ENCODE measurements around the gene ERV3-1. TPM values are rescaled to one million over a fixed set of nuclear protein-coding genes. Genes with fewer than 3 reads are reported as not detected.
"Not testable (repeated sequence)": the region's sequence is repeated elsewhere in the genome, so short reads cannot be mapped to it uniquely, and the experiment has no call there.

Gene ERV3-1
- total RNA-seq, 1 donor from 2014 or later = 6.3 TPM

GRCh38 chr7:64950673-64951072, 55.8 kb downstream of the ERV3-1 start:
- not testable (repeated sequence) for DNase-seq; ATAC-seq (ENCODE audit: poor library complexity)
- intact Hi-C loops (cut with DNase I) = loop anchor here (5.0 kb wide), 1 partner anchor 357 kb away; no protein-coding TSS in a partner anchor

GRCh38 chr7:64948774-64949173, 57.7 kb downstream of the ERV3-1 start:
- DNase-seq; ATAC-seq (ENCODE audit: poor library complexity); intact Hi-C loops (cut with DNase I): not testable (repeated sequence)

GRCh38 chr7:64947252-64948000, 59.1 kb downstream of the ERV3-1 start:
- ATAC-seq (ENCODE audit: poor library complexity) (peak; percentile 25), DNase-seq (no peak)
- intact Hi-C loops (cut with DNase I) = no loop called here

- ATAC-seq (ENCODE audit: poor library complexity) = no peak
- intact Hi-C loops (cut with DNase I) = no loop called here
- DNase-seq = no peak
These were observed 59.7 kb downstream of the ERV3-1 start for GRCh38 chr7:64946772-64947171.

- no peak for DNase-seq
- ATAC-seq (ENCODE audit: poor library complexity) = no peak
- intact Hi-C loops (cut with DNase I) = no loop called here
These were observed 60.8 kb downstream of the ERV3-1 start for GRCh38 chr7:64945503-64946175.

- intact Hi-C loops (cut with DNase I); ATAC-seq (ENCODE audit: poor library complexity); DNase-seq: not testable (repeated sequence)
These were observed 61.6 kb downstream of the ERV3-1 start for GRCh38 chr7:64944667-64945502.

Other genes with a start within 250 kb of the ERV3-1 start
- gene ZNF138, start 212.3 kb downstream of the ERV3-1 start, total RNA-seq = 4.8 TPM
- gene ZNF273, start 103.4 kb downstream of the ERV3-1 start, total RNA-seq = 1.5 TPM
- gene ZNF117, start 15.7 kb downstream of the ERV3-1 start, total RNA-seq = 2.3 TPM